GM12878 (cell line): ENCODE data around the gene FAM118A. TPM values are rescaled to one million over a fixed set of nuclear protein-coding genes. Genes with fewer than 3 reads are reported as not detected.
A peak's percentile ranks its signal among the peaks of the same experiment; 100 is the strongest.

ENCODE experiments used
- ATAC-seq: fragments of 200-7000 bp; cut with Tn5 transposase; 3 replicates; pipeline ENCODE4 v1.9.1; 2020; ENCODE audit warnings: mild to moderate bottlenecking, moderate library complexity
- BruUV-seq: library from RNA; stranded (reverse); fragments of 400-500 nt; replicated peaks from 2 replicates; lab custom pipeline; 2021; lab: Mats Ljungman, UMichigan
- CTCF ChIA-PET: fragments of 300-600 bp; sonication (Branson Sonifier 250); formaldehyde crosslinking; extraction: SDS; loops from one replicate; lab custom pipeline; 2021; ENCODE audit warnings: inconsistent platforms; lab: Yijun Ruan, JAX
- POLR2A ChIA-PET: fragments of 350-600 bp; formaldehyde crosslinking; extraction: SDS; loops from one replicate; lab custom pipeline; 2021; ENCODE audit warnings: inconsistent platforms; lab: Charles Lee
- RAD21 ChIA-PET: fragments of 300-600 bp; sonication (Branson Sonifier 250); formaldehyde crosslinking; loops from one replicate; lab custom pipeline; 2023; ENCODE audit warnings: antibody characterized with exemption; ENCODE audit not compliant: unreplicated experiment; lab: Charles Lee
- SMC1A ChIA-PET: fragments of 300-600 bp; sonication (Branson Sonifier 250); formaldehyde crosslinking; loops from one replicate; lab custom pipeline; 2023; ENCODE audit not compliant: unreplicated experiment, uncharacterized antibody; lab: Charles Lee
- DNase-seq: peaks from one replicate; pipeline ENCODE4 v3.0.0-alpha.2; 2011; ENCODE audit warnings: low read depth, low spot score
- FAIRE-seq: peaks from 3 replicates; lab custom pipeline; 2011; peaks lifted over from hg19 to GRCh38; lab: Jason Lieb, UNC
- H2AFZ ChIP-seq: 2 replicates; pipeline ENCODE4 v1.6.0; 2011; ENCODE audit warnings: low read depth, low read length, control low read depth; ENCODE audit not compliant: control insufficient read depth
- H3K27ac ChIP-seq: 2 replicates; pipeline ENCODE4 v1.5.1; 2011; ENCODE audit warnings: control low read depth; ENCODE audit not compliant: control insufficient read depth, insufficient read depth
- H3K27me3 ChIP-seq, 2 experiments: replicated peaks in 1 of 2; 2 replicates each; pipeline versions ENCODE4 v1.6.0 to v1.6.1; 2011; ENCODE audit warnings: low read length in 1 of 2; ENCODE audit not compliant: control insufficient read depth in 2 of 2, insufficient read depth in 2 of 2
- H3K36me3 ChIP-seq, 2 experiments: 2 replicates each; pipeline ENCODE4 v1.5.1; 2011; ENCODE audit warnings: low read length in 1 of 2; ENCODE audit not compliant: control insufficient read depth in 2 of 2, insufficient read depth in 2 of 2
- H3K4me1 ChIP-seq: 2 replicates; pipeline ENCODE4 v1.6.1; 2011; ENCODE audit warnings: mild to moderate bottlenecking, low read length, moderate library complexity, mixed read lengths; ENCODE audit not compliant: control insufficient read depth, insufficient read depth
- H3K4me2 ChIP-seq: 2 replicates; pipeline ENCODE4 v1.6.0; 2011; ENCODE audit warnings: control low read depth; ENCODE audit not compliant: control insufficient read depth, insufficient read depth
- H3K4me3 ChIP-seq: fragments of 200-600 bp; sonication (generic); 2 replicates; pipeline ENCODE4 v1.5.1; 2016
- H3K79me2 ChIP-seq: 2 replicates; pipeline ENCODE4 v1.6.0; 2011; ENCODE audit warnings: low read length; ENCODE audit not compliant: control insufficient read depth, insufficient read depth
- H3K9ac ChIP-seq: 2 replicates; pipeline ENCODE4 v1.8.0; 2011; ENCODE audit warnings: low read length, control low read depth, mixed read lengths; ENCODE audit not compliant: control insufficient read depth, insufficient read depth
- H3K9me3 ChIP-seq: replicated peaks from 3 replicates; pipeline ENCODE4 v1.5.1; 2011; ENCODE audit warnings: mild to moderate bottlenecking, low read length; ENCODE audit not compliant: control insufficient read depth, insufficient read depth
- H4K20me1 ChIP-seq: 2 replicates; pipeline ENCODE4 v1.6.0; 2011; ENCODE audit not compliant: control insufficient read depth, insufficient read depth
- CBFB ChIP-seq: IDR thresholded peaks from 2 replicates; pipeline ENCODE4 v1.6.1; 2016; ENCODE audit warnings: antibody characterized with exemption, low read depth
- CEBPZ ChIP-seq: fragments of 150-350 bp; IDR thresholded peaks from 2 replicates; pipeline ENCODE4 v1.6.1; 2016; ENCODE audit warnings: low read depth, low read length
- CREB1 ChIP-seq: IDR thresholded peaks from 2 replicates; pipeline ENCODE4 v1.6.1; 2012; ENCODE audit warnings: low read depth, mild to moderate bottlenecking, inconsistent platforms
- EED ChIP-seq: sonication (generic); IDR thresholded peaks from 2 replicates; pipeline ENCODE4 v1.6.1; 2016; ENCODE audit warnings: antibody characterized with exemption, low read depth
- IRF4 ChIP-seq: IDR thresholded peaks from 2 replicates; pipeline ENCODE4 v1.6.1; 2011; ENCODE audit warnings: low read depth, low read length
- KDM1A ChIP-seq: fragments of 200-600 bp; sonication (generic); IDR thresholded peaks from 2 replicates; pipeline ENCODE4 v1.6.1; 2016; ENCODE audit warnings: borderline replicate concordance
- NFXL1 ChIP-seq: fragments of 450-650 bp; IDR thresholded peaks from 2 replicates; pipeline ENCODE4 v1.6.1; 2017; ENCODE audit warnings: antibody characterized with exemption, mild to moderate bottlenecking, borderline replicate concordance
- NR2F1 ChIP-seq: fragments of 450-650 bp; conservative IDR thresholded peaks from 2 replicates; pipeline ENCODE4 v1.6.1; 2017; ENCODE audit warnings: mild to moderate bottlenecking
- POLR2A ChIP-seq: IDR thresholded peaks from 2 replicates; pipeline ENCODE4 v1.6.1; 2011; ENCODE audit warnings: low read depth, mild to moderate bottlenecking, low read length
- RELA ChIP-seq: fragments of 450-650 bp; IDR thresholded peaks from 2 replicates; pipeline ENCODE4 v1.8.0; 2014; ENCODE audit warnings: borderline replicate concordance; ENCODE audit not compliant: partially characterized antibody
- RFX5 ChIP-seq: IDR thresholded peaks from 2 replicates; pipeline ENCODE4 v1.6.1; 2011; ENCODE audit warnings: low read depth, low read length, improper control_type of control experiment
- RUNX3 ChIP-seq: IDR thresholded peaks from 2 replicates; pipeline ENCODE4 v1.6.1; 2012; ENCODE audit warnings: low read length, inconsistent platforms
- SIX5 ChIP-seq: IDR thresholded peaks from 2 replicates; pipeline ENCODE4 v1.6.1; 2011; ENCODE audit warnings: mild to moderate bottlenecking, low read depth, low read length, moderate library complexity; ENCODE audit not compliant: severe bottlenecking
- SMARCA5 ChIP-seq: fragments of 450-650 bp; IDR thresholded peaks from 2 replicates; pipeline ENCODE4 v1.6.1; 2017; ENCODE audit warnings: mild to moderate bottlenecking
- TARDBP ChIP-seq: IDR thresholded peaks from 2 replicates; pipeline ENCODE4 v1.6.1; 2016; ENCODE audit warnings: borderline replicate concordance
- TCF3 ChIP-seq: IDR thresholded peaks from 2 replicates; pipeline ENCODE4 v1.6.1; 2012; ENCODE audit warnings: low read depth, mild to moderate bottlenecking, low read length, borderline replicate concordance; ENCODE audit not compliant: insufficient read depth
- WRNIP1 ChIP-seq: IDR thresholded peaks from 2 replicates; pipeline ENCODE4 v1.6.1; 2011; ENCODE audit warnings: low read depth, low read length, improper control_type of control experiment, borderline replicate concordance
- ZNF384 ChIP-seq: IDR thresholded peaks from 2 replicates; pipeline ENCODE4 v1.6.1; 2012; ENCODE audit warnings: low read depth, mild to moderate bottlenecking, low read length, improper control_type of control experiment, borderline replicate concordance
- WGBS: methylation state at CpG from one replicate; pipeline ENCODE4 v1.1.6; 2016; ENCODE audit warnings: low lambda C conversion rate; ENCODE audit not compliant: insufficient replicate concordance, insufficient coverage; ENCODE audit errors: missing lambda C conversion rate; 5-methylcytosine and 5-hydroxymethylcytosine counted together
- in situ Hi-C: fragments of 300-500 bp; cut with MboI; formaldehyde crosslinking; loops from 9 replicates; pipeline ENCODE4 v1.14.3; 2018; ENCODE audit warnings: mixed read lengths
- intact Hi-C: fragments of 100-400 bp; cut with micrococcal nuclease; formaldehyde crosslinking; loops from one replicate; pipeline ENCODE4 v1.14.2; 2022; ENCODE audit not compliant: unreplicated experiment
- polyA plus RNA-seq, 11 experiments: library from polyadenylated mRNA; depleted of rRNA in 4 of 11; unstranded in 6 of 11; stranded (reverse) in 5 of 11; fragments of >200 nt; fragmentation: Nextera tagmentation in 4 of 11; fragmentation: Illumina TruSeq in 1 of 11; extraction: Ambion mirVana in 4 of 11; extraction: Trizol in 1 of 11; gene quantifications; 1 replicate in 1 of 11; 2 replicates in 10 of 11; pipeline versions ENCODE4 v1.2.1 to v1.2.3, GENCODE V29; 2011 to 2016; ENCODE audit warnings: inconsistent platforms in 2 of 11, missing spikeins in 2 of 11, low read depth in 1 of 11
- total RNA-seq, 4 experiments: library from RNA; depleted of rRNA in 3 of 4; stranded (reverse); fragments of >200 nt in 3 of 4; fragmentation: Illumina TruSeq in 1 of 4; extraction: Trizol in 1 of 4; gene quantifications; 2 replicates each; pipeline versions ENCODE4 v1.2.1 to v1.2.3, GENCODE V29; 2013 to 2021
- TF ChIP-seq, protein P1 (sequence below): IDR thresholded peaks from 2 replicates; pipeline ENCODE4 v1.6.1; 2011; ENCODE audit warnings: low read depth, mild to moderate bottlenecking, low read length, moderate library complexity, borderline replicate concordance; ENCODE audit errors: extremely low read depth

Gene FAM118A
- total and polyA plus RNA-seq, 10 of the 15 experiments (the other 5 are each of a cell fraction or from before 2014, with no cell fraction given): 17.4 to 332 (median 56.6) TPM

GRCh38 chr22:45262931-45263462, 46.7 kb upstream of the FAM118A start:
- no TSS peak for BruUV-seq
- whole genome bisulfite sequencing: 2% methylated on average over 12 of the region's 14 CpGs
- DNase-seq: no peak
- peak overlapping the region; percentile 26; the same call in 1 of the 2 replicates for H3K4me3 ChIP-seq
- peak overlapping the region; percentile 64 for H3K27ac ChIP-seq
- H3K36me3 ChIP-seq: no peaks in the 10 kb centered on the region
- ChIA-PET CTCF (interaction anchor here (0.6 to 3.0 kb wide), 15 partner anchors 9 to 174 kb away, joined by 3 to 13 read pairs (median 4); no protein-coding TSS in a partner anchor), SMC1A (interaction anchor here (1.0 to 3.6 kb wide), 8 partner anchors 8 to 161 kb away, joined by 3 to 32 read pairs (median 7); partner anchors contain the start of gene NUP50), RAD21 (interaction anchor here (1.0 to 3.4 kb wide), 9 partner anchors 13 to 175 kb away, joined by 3 to 28 read pairs (median 5); partner anchors contain the start of gene NUP50), POLR2A (interaction anchor here (1.0 to 1.5 kb wide), 3 partner anchors 11 to 28 kb away, joined by 3 to 6 read pairs (median 5); no protein-coding TSS in a partner anchor)
- H3K4me2 ChIP-seq: peak overlapping the region; percentile 89
- intact Hi-C loops (loop anchor here (5.0 to 10.0 kb wide), 2 partner anchors 96 to 288 kb away; no protein-coding TSS in a partner anchor), in situ Hi-C loops (no loop called here)
- FAIRE-seq: no peak
- H4K20me1 ChIP-seq: no peaks in the 10 kb centered on the region
- H3K4me1 ChIP-seq: peaks cover 34% of the 10 kb centered on the region
- H3K9me3 ChIP-seq: no peaks in the 10 kb centered on the region; the same call in 2 of the 3 replicates
- H2AFZ ChIP-seq: peak overlapping the region; percentile 10; the same call in 1 of the 2 replicates
- H3K27me3 ChIP-seq: no peaks in the 10 kb centered on the region; a peak in 1 of 4 replicates
- no peak overlapping the region; the same call in 1 of the 2 replicates for H3K9ac ChIP-seq
- ATAC-seq: peak; percentile 49
- no peaks in the 10 kb centered on the region for H3K79me2 ChIP-seq
- TF ChIP-seq SIX5 (no peak), WRNIP1 (no peak), RUNX3 (peak; percentile 43), TARDBP (peak; percentile 52; the same call in 1 of the 2 replicates), NR2F1 (no peak), TCF3 (peak; percentile 91), NFXL1 (no peak), POLR2A (no peak), CBFB (no peak; the same call in 1 of the 2 replicates), RELA (no peak), EED (no peak; the same call in 1 of the 2 replicates), CEBPZ (no peak), ZNF384 (no peak), RFX5 (no peak), KDM1A (no peak), IRF4 (no peak), CREB1 (no peak), SMARCA5 (no peak)
- TF ChIP-seq, protein P1, sequence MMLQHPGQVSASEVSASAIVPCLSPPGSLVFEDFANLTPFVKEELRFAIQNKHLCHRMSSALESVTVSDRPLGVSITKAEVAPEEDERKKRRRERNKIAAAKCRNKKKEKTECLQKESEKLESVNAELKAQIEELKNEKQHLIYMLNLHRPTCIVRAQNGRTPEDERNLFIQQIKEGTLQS: no peak
